Cardiac muscle cell (in vitro differentiated cells and primary cell): ENCODE results near the gene PPIL4. TPM values are rescaled to one million over a fixed set of nuclear protein-coding genes. Genes with fewer than 3 reads are reported as not detected.

ENCODE experiments used
- DNase-seq, 2 donors: peaks; one replicate each; pipeline versions ENCODE4 v3.0.0 to v3.0.0-alpha.2; 2010 to 2017; ENCODE audit warnings: low read depth in 1 of 2, low spot score in 1 of 2
- H3K27ac ChIP-seq: fragments of 200-600 bp; sonication (generic); 2 replicates; pipeline ENCODE4 v1.5.1; 2016
- H3K27me3 ChIP-seq: fragments of 200-600 bp; sonication (generic); 2 replicates; pipeline ENCODE4 v1.6.0; 2016; ENCODE audit warnings: control low read depth
- H3K36me3 ChIP-seq: fragments of 200-600 bp; sonication (generic); 2 replicates; pipeline ENCODE4 v1.5.1; 2016; ENCODE audit warnings: control low read depth
- H3K4me1 ChIP-seq: fragments of 200-600 bp; sonication (generic); 2 replicates; pipeline ENCODE4 v1.8.1; 2017; ENCODE audit warnings: low read depth, mild to moderate bottlenecking, mixed run types
- H3K4me3 ChIP-seq: fragments of 200-600 bp; sonication (generic); 2 replicates; pipeline ENCODE4 v1.5.1; 2016; ENCODE audit warnings: mild to moderate bottlenecking
- H3K9me3 ChIP-seq: fragments of 200-600 bp; sonication (generic); 2 replicates; pipeline ENCODE4 v1.5.1; 2017; ENCODE audit warnings: low read depth, mild to moderate bottlenecking, control low read depth
- polyA plus RNA-seq: library from polyadenylated mRNA; unstranded; fragments of >200 nt; fragmentation: Nextera tagmentation; extraction: Ambion mirVana; gene quantifications from 2 replicates; pipeline ENCODE4 v1.2.1, GENCODE V29; 2016
- total RNA-seq: library from RNA; depleted of rRNA; stranded (reverse); fragments of >200 nt; gene quantifications from 2 replicates; pipeline ENCODE4 v1.2.3, GENCODE V29; 2016
- TF ChIP-seq, protein P1 (sequence below): IDR thresholded peaks from 2 replicates; pipeline ENCODE4 v1.5.1; 2012; ENCODE audit warnings: low read depth, mild to moderate bottlenecking, low read length

The PPIL4 gene
- total and polyA plus RNA-seq, 2 experiments from 2014 or later = 29.5 to 33.1 TPM

DNA sequence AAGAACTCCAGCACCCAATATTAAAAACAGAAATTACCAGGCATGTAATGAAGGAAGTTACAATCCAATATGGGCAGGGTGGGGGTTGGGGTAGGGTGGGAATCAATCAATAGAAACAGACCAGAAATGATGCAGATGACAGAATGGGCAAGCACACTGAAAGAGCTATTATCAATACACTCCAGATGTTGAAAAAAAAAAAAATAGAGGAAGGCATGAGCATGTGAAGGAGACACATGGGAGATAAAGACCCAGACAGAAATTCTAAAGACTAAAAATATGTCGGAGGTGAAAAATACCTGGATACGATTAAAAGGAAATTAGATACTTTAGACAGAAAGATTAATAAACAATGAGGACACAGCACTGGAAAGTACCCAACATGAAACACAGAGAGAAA, 42.0 kb downstream of the PPIL4 start:
- Histone ChIP-seq H3K4me1 (no peaks in the 10 kb centered on the region), H3K36me3 (peaks cover 15% of the 10 kb centered on the region), H3K27me3 (no peaks in the 10 kb centered on the region), H3K27ac (no peak overlapping the region), H3K9me3 (no peaks in the 10 kb centered on the region), H3K4me3 (no peak overlapping the region)
- DNase-seq = no peak
- TF ChIP-seq, protein P1, sequence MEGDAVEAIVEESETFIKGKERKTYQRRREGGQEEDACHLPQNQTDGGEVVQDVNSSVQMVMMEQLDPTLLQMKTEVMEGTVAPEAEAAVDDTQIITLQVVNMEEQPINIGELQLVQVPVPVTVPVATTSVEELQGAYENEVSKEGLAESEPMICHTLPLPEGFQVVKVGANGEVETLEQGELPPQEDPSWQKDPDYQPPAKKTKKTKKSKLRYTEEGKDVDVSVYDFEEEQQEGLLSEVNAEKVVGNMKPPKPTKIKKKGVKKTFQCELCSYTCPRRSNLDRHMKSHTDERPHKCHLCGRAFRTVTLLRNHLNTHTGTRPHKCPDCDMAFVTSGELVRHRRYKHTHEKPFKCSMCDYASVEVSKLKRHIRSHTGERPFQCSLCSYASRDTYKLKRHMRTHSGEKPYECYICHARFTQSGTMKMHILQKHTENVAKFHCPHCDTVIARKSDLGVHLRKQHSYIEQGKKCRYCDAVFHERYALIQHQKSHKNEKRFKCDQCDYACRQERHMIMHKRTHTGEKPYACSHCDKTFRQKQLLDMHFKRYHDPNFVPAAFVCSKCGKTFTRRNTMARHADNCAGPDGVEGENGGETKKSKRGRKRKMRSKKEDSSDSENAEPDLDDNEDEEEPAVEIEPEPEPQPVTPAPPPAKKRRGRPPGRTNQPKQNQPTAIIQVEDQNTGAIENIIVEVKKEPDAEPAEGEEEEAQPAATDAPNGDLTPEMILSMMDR = no peak

DNA sequence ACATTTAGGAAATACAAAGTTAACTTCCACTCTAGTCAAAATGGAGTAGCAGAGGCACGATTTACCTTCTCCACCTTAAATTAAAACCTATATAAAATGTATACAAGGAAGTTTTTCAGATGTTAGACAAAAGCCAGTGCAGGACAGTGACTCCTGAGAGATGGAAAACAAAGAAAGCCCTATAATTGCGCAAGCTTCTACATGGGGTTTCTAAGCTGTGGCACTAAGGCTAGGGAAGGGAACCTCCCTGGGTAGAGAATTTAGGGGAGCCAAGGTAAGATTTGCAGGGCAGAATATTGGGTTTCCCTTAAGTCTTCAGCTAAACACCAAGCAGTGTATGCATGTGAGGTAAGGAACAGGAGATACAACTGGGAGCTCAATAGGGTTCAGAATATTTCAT, 42.6 kb downstream of the PPIL4 start:
- no peak for DNase-seq
- no peaks in the 10 kb centered on the region for H3K27me3 ChIP-seq
- peaks cover 15% of the 10 kb centered on the region for H3K36me3 ChIP-seq
- TF ChIP-seq, protein P1 = no peak
- no peak overlapping the region for H3K27ac ChIP-seq
- H3K4me3 ChIP-seq = no peak overlapping the region
- H3K4me1 ChIP-seq = no peaks in the 10 kb centered on the region
- H3K9me3 ChIP-seq = no peaks in the 10 kb centered on the region

DNA sequence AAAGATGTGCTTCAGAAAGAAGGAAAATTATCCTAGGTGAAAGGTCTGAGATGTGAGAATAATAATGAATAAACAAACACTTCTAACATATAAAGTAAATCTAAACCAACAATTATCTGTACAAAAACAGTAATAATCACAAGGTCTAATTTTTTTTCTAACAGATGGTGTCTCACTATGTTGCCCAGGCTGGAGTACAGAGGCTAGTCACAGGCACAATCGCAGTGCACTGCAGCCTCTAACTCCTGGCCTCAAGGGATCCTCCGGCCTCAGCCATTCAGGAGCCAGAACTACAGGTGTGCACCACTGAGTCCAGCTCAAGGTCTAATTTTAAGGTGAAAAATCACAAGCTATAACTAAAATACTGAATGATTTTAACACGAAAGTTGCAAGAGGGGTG, 44.1 kb downstream of the PPIL4 start:
- Histone ChIP-seq H3K36me3 (peaks cover 12% of the 10 kb centered on the region), H3K27ac (no peak overlapping the region), H3K27me3 (no peaks in the 10 kb centered on the region), H3K9me3 (no peaks in the 10 kb centered on the region), H3K4me1 (no peaks in the 10 kb centered on the region), H3K4me3 (no peak overlapping the region)
- DNase-seq = no peak
- TF ChIP-seq, protein P1 = no peak

DNA sequence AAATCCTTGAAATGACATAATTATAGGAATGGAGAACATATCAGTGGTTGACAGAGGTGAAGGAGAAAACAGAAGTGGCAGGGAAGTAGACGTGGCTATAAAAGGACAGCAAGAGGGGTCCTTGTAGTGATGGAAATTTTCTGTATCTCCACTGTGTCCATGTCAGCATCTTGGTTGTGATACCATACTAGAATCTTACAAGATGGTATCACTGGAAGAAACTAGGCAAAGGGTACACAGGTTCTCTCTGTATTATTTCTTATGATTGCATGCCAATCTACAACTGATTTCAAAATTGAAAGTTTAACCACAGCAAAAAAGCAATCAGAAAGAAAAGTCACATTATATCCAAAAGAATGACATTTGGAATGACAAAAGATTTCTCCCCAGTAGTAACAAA, 44.6 kb downstream of the PPIL4 start:
- Histone ChIP-seq H3K36me3 (peaks cover 12% of the 10 kb centered on the region), H3K9me3 (no peaks in the 10 kb centered on the region), H3K27me3 (no peaks in the 10 kb centered on the region), H3K4me3 (no peak overlapping the region), H3K4me1 (no peaks in the 10 kb centered on the region), H3K27ac (peak overlapping the region; percentile 0)
- no peak for DNase-seq
- TF ChIP-seq, protein P1 = no peak

DNA sequence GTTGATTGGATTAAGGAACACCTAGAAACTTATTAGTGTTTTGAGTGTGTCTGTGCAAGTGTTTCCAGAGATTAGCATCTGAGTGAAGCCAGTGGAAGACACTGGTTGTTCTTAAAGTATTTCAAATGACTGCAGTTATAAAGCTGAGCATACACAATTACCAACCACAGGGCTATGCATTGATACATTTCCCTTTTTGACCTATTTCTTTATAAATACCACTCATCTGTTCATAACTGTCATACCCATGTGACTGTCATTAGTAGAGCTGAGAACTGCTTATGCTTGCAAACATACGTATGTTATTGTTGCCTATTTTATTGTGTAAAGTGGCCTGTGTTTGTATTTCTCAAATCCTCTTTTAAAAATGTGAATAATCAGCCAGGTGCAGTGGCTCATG, 45.7 kb downstream of the PPIL4 start:
- H3K27ac ChIP-seq = no peak overlapping the region
- no peaks in the 10 kb centered on the region for H3K27me3 ChIP-seq
- TF ChIP-seq, protein P1 = no peak
- H3K4me1 ChIP-seq = no peaks in the 10 kb centered on the region
- no peak for DNase-seq
- H3K9me3 ChIP-seq = no peaks in the 10 kb centered on the region
- H3K36me3 ChIP-seq = peaks cover 6% of the 10 kb centered on the region
- H3K4me3 ChIP-seq = no peak overlapping the region

DNA sequence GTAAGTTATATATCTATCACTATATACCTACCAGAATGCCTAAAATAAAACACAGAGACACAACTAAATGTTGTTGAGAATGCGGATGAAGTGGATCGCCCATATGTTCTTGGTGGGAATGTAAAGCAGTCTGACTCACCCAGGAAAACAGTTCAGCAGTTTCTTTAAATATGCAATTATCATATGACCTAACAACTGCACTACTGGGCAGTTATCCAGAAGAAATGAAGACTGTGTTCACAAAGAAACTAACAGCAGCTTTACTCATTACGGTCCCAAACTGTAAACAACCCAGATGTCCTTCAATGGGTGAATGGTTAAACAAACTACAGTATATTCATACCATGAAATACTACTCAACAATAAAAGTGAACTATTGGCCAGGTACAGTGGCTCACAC, 46.8 kb downstream of the PPIL4 start:
- TF ChIP-seq, protein P1 = no peak
- no peaks in the 10 kb centered on the region for H3K4me1 ChIP-seq
- H3K9me3 ChIP-seq = no peaks in the 10 kb centered on the region
- DNase-seq = peak in 1 of 2 donors; percentile 90
- no peaks in the 10 kb centered on the region for H3K36me3 ChIP-seq
- no peak overlapping the region for H3K4me3 ChIP-seq
- no peak overlapping the region for H3K27ac ChIP-seq
- no peaks in the 10 kb centered on the region for H3K27me3 ChIP-seq
